GM12878 (cell line): ENCODE results near the gene PYM1. TPM values are rescaled to one million over a fixed set of nuclear protein-coding genes. Genes with fewer than 3 reads are reported as not detected.

Source experiments
- ATAC-seq: fragments of 200-7000 bp; cut with Tn5 transposase; 3 replicates; pipeline ENCODE4 v1.9.1; 2020; ENCODE audit warnings: mild to moderate bottlenecking, moderate library complexity
- BruUV-seq: library from RNA; stranded (reverse); fragments of 400-500 nt; replicated peaks from 2 replicates; lab custom pipeline; 2021; lab: Mats Ljungman, UMichigan
- CTCF ChIA-PET: fragments of 300-600 bp; sonication (Branson Sonifier 250); formaldehyde crosslinking; extraction: SDS; loops from one replicate; lab custom pipeline; 2021; ENCODE audit warnings: inconsistent platforms; lab: Yijun Ruan, JAX
- POLR2A ChIA-PET: fragments of 350-600 bp; formaldehyde crosslinking; extraction: SDS; loops from one replicate; lab custom pipeline; 2021; ENCODE audit warnings: inconsistent platforms; lab: Charles Lee
- RAD21 ChIA-PET: fragments of 300-600 bp; sonication (Branson Sonifier 250); formaldehyde crosslinking; loops from one replicate; lab custom pipeline; 2023; ENCODE audit warnings: antibody characterized with exemption; ENCODE audit not compliant: unreplicated experiment; lab: Charles Lee
- SMC1A ChIA-PET: fragments of 300-600 bp; sonication (Branson Sonifier 250); formaldehyde crosslinking; loops from one replicate; lab custom pipeline; 2023; ENCODE audit not compliant: unreplicated experiment, uncharacterized antibody; lab: Charles Lee
- DNase-seq: peaks from one replicate; pipeline ENCODE4 v3.0.0-alpha.2; 2011; ENCODE audit warnings: low read depth, low spot score
- FAIRE-seq: peaks from 3 replicates; lab custom pipeline; 2011; peaks lifted over from hg19 to GRCh38; lab: Jason Lieb, UNC
- H2AFZ ChIP-seq: 2 replicates; pipeline ENCODE4 v1.6.0; 2011; ENCODE audit warnings: low read depth, low read length, control low read depth; ENCODE audit not compliant: control insufficient read depth
- H3K27ac ChIP-seq: 2 replicates; pipeline ENCODE4 v1.5.1; 2011; ENCODE audit warnings: control low read depth; ENCODE audit not compliant: control insufficient read depth, insufficient read depth
- H3K27me3 ChIP-seq, 2 experiments: replicated peaks in 1 of 2; 2 replicates each; pipeline versions ENCODE4 v1.6.0 to v1.6.1; 2011; ENCODE audit warnings: low read length in 1 of 2; ENCODE audit not compliant: control insufficient read depth in 2 of 2, insufficient read depth in 2 of 2
- H3K36me3 ChIP-seq, 2 experiments: 2 replicates each; pipeline ENCODE4 v1.5.1; 2011; ENCODE audit warnings: low read length in 1 of 2; ENCODE audit not compliant: control insufficient read depth in 2 of 2, insufficient read depth in 2 of 2
- H3K4me1 ChIP-seq: 2 replicates; pipeline ENCODE4 v1.6.1; 2011; ENCODE audit warnings: mild to moderate bottlenecking, low read length, moderate library complexity, mixed read lengths; ENCODE audit not compliant: control insufficient read depth, insufficient read depth
- H3K4me2 ChIP-seq: 2 replicates; pipeline ENCODE4 v1.6.0; 2011; ENCODE audit warnings: control low read depth; ENCODE audit not compliant: control insufficient read depth, insufficient read depth
- H3K4me3 ChIP-seq: fragments of 200-600 bp; sonication (generic); 2 replicates; pipeline ENCODE4 v1.5.1; 2016
- H3K79me2 ChIP-seq: 2 replicates; pipeline ENCODE4 v1.6.0; 2011; ENCODE audit warnings: low read length; ENCODE audit not compliant: control insufficient read depth, insufficient read depth
- H3K9ac ChIP-seq: 2 replicates; pipeline ENCODE4 v1.8.0; 2011; ENCODE audit warnings: low read length, control low read depth, mixed read lengths; ENCODE audit not compliant: control insufficient read depth, insufficient read depth
- H3K9me3 ChIP-seq: replicated peaks from 3 replicates; pipeline ENCODE4 v1.5.1; 2011; ENCODE audit warnings: mild to moderate bottlenecking, low read length; ENCODE audit not compliant: control insufficient read depth, insufficient read depth
- H4K20me1 ChIP-seq: 2 replicates; pipeline ENCODE4 v1.6.0; 2011; ENCODE audit not compliant: control insufficient read depth, insufficient read depth
- BRCA1 ChIP-seq: IDR thresholded peaks from 2 replicates; pipeline ENCODE4 v1.6.1; 2011; ENCODE audit warnings: low read depth, low read length, improper control_type of control experiment
- EGR1 ChIP-seq, 2 experiments: IDR thresholded peaks; 1 replicate in 1 of 2; 2 replicates in 1 of 2; pipeline ENCODE4 v1.6.1; 2011 to 2012; ENCODE audit warnings: low read depth in 2 of 2, low read length in 2 of 2, borderline replicate concordance in 1 of 2, mild to moderate bottlenecking in 1 of 2, moderate library complexity in 1 of 2
- HDAC6 ChIP-seq: fragments of 200-600 bp; sonication (generic); IDR thresholded peaks from one replicate; pipeline ENCODE4 v1.8.0; 2017; ENCODE audit warnings: antibody characterized with exemption; ENCODE audit not compliant: unreplicated experiment
- IKZF1 ChIP-seq: fragments of 450-650 bp; conservative IDR thresholded peaks from 2 replicates; pipeline ENCODE4 v1.6.1; 2017; ENCODE audit warnings: antibody characterized with exemption, mild to moderate bottlenecking
- IRF4 ChIP-seq: IDR thresholded peaks from 2 replicates; pipeline ENCODE4 v1.6.1; 2011; ENCODE audit warnings: low read depth, low read length
- MLLT1 ChIP-seq: fragments of 450-650 bp; IDR thresholded peaks from 2 replicates; pipeline ENCODE4 v1.6.1; 2016; ENCODE audit warnings: mild to moderate bottlenecking
- NR2C1 ChIP-seq: fragments of 450-650 bp; IDR thresholded peaks from 2 replicates; pipeline ENCODE4 v1.6.1; 2017; ENCODE audit warnings: antibody characterized with exemption, mild to moderate bottlenecking, moderate library complexity
- PBX3 ChIP-seq: IDR thresholded peaks from 2 replicates; pipeline ENCODE4 v1.6.1; 2011; ENCODE audit warnings: mild to moderate bottlenecking, low read depth, low read length, moderate library complexity; ENCODE audit not compliant: insufficient replicate concordance
- RELA ChIP-seq: fragments of 450-650 bp; IDR thresholded peaks from 2 replicates; pipeline ENCODE4 v1.8.0; 2014; ENCODE audit warnings: borderline replicate concordance; ENCODE audit not compliant: partially characterized antibody
- RUNX3 ChIP-seq: IDR thresholded peaks from 2 replicates; pipeline ENCODE4 v1.6.1; 2012; ENCODE audit warnings: low read length, inconsistent platforms
- YY1 ChIP-seq: IDR thresholded peaks from 2 replicates; pipeline ENCODE4 v1.6.1; 2011; ENCODE audit warnings: low read depth, mild to moderate bottlenecking, low read length
- ZBTB4 ChIP-seq: fragments of 450-650 bp; formaldehyde crosslinking; IDR thresholded peaks from 2 replicates; pipeline ENCODE4 v1.4.0; 2022; ENCODE audit warnings: mild to moderate bottlenecking, moderate library complexity
- WGBS: methylation state at CpG from one replicate; pipeline ENCODE4 v1.1.6; 2016; ENCODE audit warnings: low lambda C conversion rate; ENCODE audit not compliant: insufficient replicate concordance, insufficient coverage; ENCODE audit errors: missing lambda C conversion rate; 5-methylcytosine and 5-hydroxymethylcytosine counted together
- in situ Hi-C: fragments of 300-500 bp; cut with MboI; formaldehyde crosslinking; loops from 9 replicates; pipeline ENCODE4 v1.14.3; 2018; ENCODE audit warnings: mixed read lengths
- intact Hi-C: fragments of 100-400 bp; cut with micrococcal nuclease; formaldehyde crosslinking; loops from one replicate; pipeline ENCODE4 v1.14.2; 2022; ENCODE audit not compliant: unreplicated experiment
- polyA plus RNA-seq, 11 experiments: library from polyadenylated mRNA; depleted of rRNA in 4 of 11; unstranded in 6 of 11; stranded (reverse) in 5 of 11; fragments of >200 nt; fragmentation: Nextera tagmentation in 4 of 11; fragmentation: Illumina TruSeq in 1 of 11; extraction: Ambion mirVana in 4 of 11; extraction: Trizol in 1 of 11; gene quantifications; 1 replicate in 1 of 11; 2 replicates in 10 of 11; pipeline versions ENCODE4 v1.2.1 to v1.2.3, GENCODE V29; 2011 to 2016; ENCODE audit warnings: inconsistent platforms in 2 of 11, missing spikeins in 2 of 11, low read depth in 1 of 11
- total RNA-seq, 4 experiments: library from RNA; depleted of rRNA in 3 of 4; stranded (reverse); fragments of >200 nt in 3 of 4; fragmentation: Illumina TruSeq in 1 of 4; extraction: Trizol in 1 of 4; gene quantifications; 2 replicates each; pipeline versions ENCODE4 v1.2.1 to v1.2.3, GENCODE V29; 2013 to 2021

PYM1 gene
- total and polyA plus RNA-seq, 10 of the 15 experiments (the other 5 are each of a cell fraction or from before 2014, with no cell fraction given): 33.9 to 93.4 (median 55.8) TPM

GRCh38 chr12:55930771-55931316 lies 3.1 kb upstream of the PYM1 start, which contains the start of gene DGKA (continued):
- no peak for TF ChIP-seq PBX3

- intact Hi-C loops: loop anchor here (1.0 to 5.0 kb wide), 4 partner anchors 100 to 191 kb away; partner anchors contain the start of genes DNAJC14, PA2G4, RPL41 and ZC3H10
- peak overlapping the region; percentile 96 for H3K27ac ChIP-seq
- peak; percentile 46 for ATAC-seq
- ChIA-PET SMC1A (interaction anchor here (0.8 to 2.8 kb wide), 8 partner anchors 11 to 191 kb away, joined by 3 to 16 read pairs (median 6); partner anchors contain the start of gene RAB5B), RAD21 (interaction anchor here (1.1 to 5.3 kb wide), 10 partner anchors 10 to 191 kb away, joined by 3 to 25 read pairs (median 10); partner anchors contain the start of genes DNAJC14, RAB5B and SUOX), CTCF (interaction anchor here (1.3 to 6.8 kb wide), 14 partner anchors 8 to 191 kb away, joined by 3 to 40 read pairs (median 9); partner anchors contain the start of genes DNAJC14, PA2G4, RAB5B and SUOX), POLR2A (interaction anchor here (0.6 to 7.3 kb wide), 13 partner anchors 38 to 746 kb away, joined by 3 to 66 read pairs (median 9); partner anchors contain the start of genes CD63, DNAJC14, ORMDL2 and RAB5B)
- WGBS: under 1% methylated on average over 8 of the region's 8 CpGs
- in situ Hi-C loops: loop anchor here (5.0 kb wide), 1 partner anchor 102 kb away; the partner anchor contains the start of gene DNAJC14
- DNase-seq: peak; percentile 70
- H3K4me1 ChIP-seq: peaks cover 8% of the 10 kb centered on the region; the same call in 1 of the 2 replicates
- peak overlapping the region; percentile 98 for H3K4me2 ChIP-seq
- peak overlapping the region; percentile 43; the same call in 1 of the 2 replicates for H2AFZ ChIP-seq
- H3K79me2 ChIP-seq: peaks cover 58% of the 10 kb centered on the region
- H3K4me3 ChIP-seq: peak overlapping the region; percentile 67
- FAIRE-seq: peak; percentile 41
- 0 out of 4 replicates have a peak, but pooled peaks cover 0 to 7% of the 10 kb centered on the region in 2 experiments for H3K36me3 ChIP-seq
- H3K9ac ChIP-seq: peak overlapping the region; percentile 99
- BruUV-seq: no TSS peak
- H4K20me1 ChIP-seq: no peaks in the 10 kb centered on the region
- no peaks in the 10 kb centered on the region for H3K9me3 ChIP-seq
- no peaks in the 10 kb centered on the region for H3K27me3 ChIP-seq
- TF ChIP-seq RUNX3 (peak; percentile 98), NR2C1 (peak; percentile 49; the same call in 1 of the 2 replicates), MLLT1 (no peak), IRF4 (peak; percentile 56; the same call in 1 of the 2 replicates), EGR1 (IDR thresholded peaks at IDR 0.05; ENCODE audit: borderline replicate concordance in 1 of 2, low read depth in 2 of 2, low read length in 2 of 2) (peak in 1 of 2 experiments; percentile 75; a peak in 2 of 3 replicates), ZBTB4 (CRISPR knock-in tag) (no peak), RELA (no peak), BRCA1 (no peak), YY1 (peak; percentile 70; the same call in 1 of the 2 replicates), HDAC6 (no peak), IKZF1 (peak; percentile 85)
Observed at GRCh38 chr12:55929306-55929791, 1.7 kb upstream of the PYM1 start.
